ENCODE measurements around the gene NAB1. TPM values are rescaled to one million over a fixed set of nuclear protein-coding genes. Genes with fewer than 3 reads are reported as not detected.

Gene NAB1
- total RNA-seq, 3 donors from 2014 or later: 23.4 to 55.0 (median 28.9) TPM

DNA sequence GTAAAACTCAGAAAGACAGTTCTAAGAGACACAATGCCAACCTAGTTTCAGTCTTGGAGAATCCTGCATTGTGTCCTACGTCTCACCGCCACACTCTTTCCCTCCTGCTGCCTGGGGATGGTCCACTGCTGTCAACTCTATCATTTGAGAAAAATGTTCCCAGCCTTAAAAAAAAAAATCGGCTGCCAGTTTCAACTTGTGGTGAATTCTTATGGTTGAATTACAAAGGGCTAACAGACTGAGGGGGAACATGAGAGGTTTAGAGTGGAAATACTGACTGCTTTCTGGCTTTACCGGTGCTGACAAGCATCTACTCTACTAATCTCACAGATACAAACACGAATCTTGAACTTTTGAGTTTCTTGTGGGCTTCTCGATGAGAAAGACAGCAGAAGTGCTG is 74.0 kb downstream of the NAB1 start:
- Histone ChIP-seq H3K4me1 (ENCODE audit: low read depth) (no peaks in the 10 kb centered on the region), H3K4me3 (no peak overlapping the region), H3K9me3 (no peaks in the 10 kb centered on the region), H3K36me3 (ENCODE audit: low read depth) (no peaks in the 10 kb centered on the region)
- DNase-seq: no peak
- TF ChIP-seq, protein P1, sequence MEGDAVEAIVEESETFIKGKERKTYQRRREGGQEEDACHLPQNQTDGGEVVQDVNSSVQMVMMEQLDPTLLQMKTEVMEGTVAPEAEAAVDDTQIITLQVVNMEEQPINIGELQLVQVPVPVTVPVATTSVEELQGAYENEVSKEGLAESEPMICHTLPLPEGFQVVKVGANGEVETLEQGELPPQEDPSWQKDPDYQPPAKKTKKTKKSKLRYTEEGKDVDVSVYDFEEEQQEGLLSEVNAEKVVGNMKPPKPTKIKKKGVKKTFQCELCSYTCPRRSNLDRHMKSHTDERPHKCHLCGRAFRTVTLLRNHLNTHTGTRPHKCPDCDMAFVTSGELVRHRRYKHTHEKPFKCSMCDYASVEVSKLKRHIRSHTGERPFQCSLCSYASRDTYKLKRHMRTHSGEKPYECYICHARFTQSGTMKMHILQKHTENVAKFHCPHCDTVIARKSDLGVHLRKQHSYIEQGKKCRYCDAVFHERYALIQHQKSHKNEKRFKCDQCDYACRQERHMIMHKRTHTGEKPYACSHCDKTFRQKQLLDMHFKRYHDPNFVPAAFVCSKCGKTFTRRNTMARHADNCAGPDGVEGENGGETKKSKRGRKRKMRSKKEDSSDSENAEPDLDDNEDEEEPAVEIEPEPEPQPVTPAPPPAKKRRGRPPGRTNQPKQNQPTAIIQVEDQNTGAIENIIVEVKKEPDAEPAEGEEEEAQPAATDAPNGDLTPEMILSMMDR (IDR thresholded peaks at IDR 0.05): no peak
- no peak for ATAC-seq
- intact Hi-C loops (cut with DNase I, micrococcal nuclease): no loop called here

DNA sequence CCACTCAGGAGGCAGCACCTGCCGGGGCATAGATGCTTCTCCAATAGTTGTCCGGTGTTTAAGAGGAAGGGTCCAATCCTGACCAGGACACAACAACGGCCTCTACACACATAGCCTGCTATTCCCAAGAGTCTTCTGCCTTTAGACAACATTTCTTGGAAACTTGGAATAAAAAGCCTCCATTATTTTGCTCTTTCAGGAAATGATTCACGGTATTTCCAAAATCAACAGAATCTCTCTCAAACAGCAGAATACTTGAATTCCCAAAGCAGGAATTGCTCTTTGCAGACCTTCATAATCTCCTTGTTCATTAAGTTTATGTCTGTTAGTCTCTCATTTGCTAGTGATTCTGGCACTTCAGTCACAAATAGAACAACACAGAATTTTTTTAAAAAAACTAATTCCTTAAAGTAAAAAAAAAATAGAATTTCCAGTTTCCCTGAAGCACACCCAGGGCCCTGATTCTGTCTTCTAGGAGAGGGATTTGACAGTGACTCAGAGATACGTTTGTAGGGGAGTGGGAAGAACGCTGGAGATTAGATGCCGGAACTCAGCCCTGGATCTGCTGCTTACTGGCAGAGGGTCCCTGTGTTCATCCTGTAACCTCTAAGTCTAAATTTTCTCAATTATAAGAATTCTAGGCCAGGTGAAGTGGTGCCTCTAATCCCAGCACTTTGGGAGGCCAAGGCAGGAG is 74.7 kb downstream of the NAB1 start:
- no peak for DNase-seq
- TF ChIP-seq, protein P1 (IDR thresholded peaks at IDR 0.05): no peak
- H3K4me1 ChIP-seq (ENCODE audit: low read depth): no peaks in the 10 kb centered on the region

DNA sequence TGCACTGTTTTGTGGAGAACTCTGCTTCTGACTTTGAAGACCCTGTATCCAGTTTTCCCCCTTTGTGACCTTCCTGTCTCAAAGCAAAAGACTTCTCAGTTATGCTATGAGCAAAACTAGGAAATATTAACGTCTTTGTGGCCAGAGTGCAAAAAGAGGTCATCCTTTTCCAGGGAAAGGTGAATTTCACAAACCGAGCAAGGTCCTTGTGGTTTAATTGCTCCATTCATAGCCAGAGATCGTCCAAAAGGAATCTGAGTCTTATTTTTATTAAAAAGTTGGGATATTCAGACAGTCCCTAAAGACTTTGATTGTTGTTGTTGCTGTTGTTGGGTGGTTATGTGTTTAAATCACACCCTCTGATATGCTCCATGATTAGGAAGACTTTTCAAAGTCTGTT is 77.4 kb downstream of the NAB1 start:
- intact Hi-C loops (cut with DNase I, micrococcal nuclease): no loop called here
- no peak for ATAC-seq
- no peaks in the 10 kb centered on the region for H3K9me3 ChIP-seq

More for the DNA sequence above, 74.7 kb downstream of the NAB1 start:
- Histone ChIP-seq H3K9me3 (no peaks in the 10 kb centered on the region), H3K4me3 (no peak overlapping the region), H3K36me3 (ENCODE audit: low read depth) (no peaks in the 10 kb centered on the region)
- intact Hi-C loops (cut with DNase I, micrococcal nuclease): no loop called here
- no peak for ATAC-seq

DNA sequence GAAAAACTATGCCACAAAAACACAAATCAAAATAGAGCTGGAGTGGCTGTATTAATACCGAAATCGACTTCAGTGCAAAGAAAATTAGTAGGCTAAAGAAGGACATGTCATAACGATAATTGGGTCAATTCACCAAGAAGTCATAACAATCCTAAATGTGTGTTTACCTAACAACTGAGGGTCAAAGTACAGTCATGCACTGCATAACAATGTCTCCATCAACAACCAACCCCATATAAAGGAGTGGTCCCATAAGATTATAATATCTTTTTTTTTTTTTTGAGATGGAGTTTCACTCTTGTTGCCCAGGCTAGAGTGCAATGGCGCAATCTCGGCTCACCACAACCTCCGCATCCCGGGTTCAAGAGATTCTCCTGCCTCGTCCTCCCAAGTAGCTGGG is 87.5 kb downstream of the NAB1 start:
- TF ChIP-seq, protein P1 (IDR thresholded peaks at IDR 0.05): no peak
- intact Hi-C loops (cut with DNase I, micrococcal nuclease): no loop called here
- peak; percentile 64 for ATAC-seq

More for the DNA sequence above, 77.4 kb downstream of the NAB1 start:
- no peaks in the 10 kb centered on the region for H3K4me1 ChIP-seq (ENCODE audit: low read depth)
- TF ChIP-seq, protein P1 (IDR thresholded peaks at IDR 0.05): no peak
- no peak for DNase-seq
- no peak overlapping the region for H3K4me3 ChIP-seq
- no peaks in the 10 kb centered on the region for H3K36me3 ChIP-seq (ENCODE audit: low read depth)

DNA sequence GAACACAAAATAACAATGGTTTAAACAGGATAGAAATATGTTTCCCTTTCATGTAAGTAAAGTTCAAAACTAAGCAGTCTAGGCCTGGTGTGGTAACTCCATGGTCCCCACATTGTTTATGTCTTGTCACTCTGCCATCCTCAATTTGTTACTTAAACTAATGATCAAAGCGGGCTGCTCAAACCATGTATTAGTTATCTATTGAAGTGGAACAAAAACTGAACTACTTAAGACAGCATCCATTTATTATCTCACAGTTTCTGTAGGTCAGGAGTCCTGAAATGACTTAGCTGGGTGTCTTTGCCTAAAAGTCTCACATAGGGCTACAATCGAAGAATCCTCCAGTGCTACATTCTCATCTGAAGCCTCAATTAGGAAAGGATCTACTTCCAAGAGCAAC is 91.6 kb downstream of the NAB1 start:
- Histone ChIP-seq H3K36me3 (ENCODE audit: low read depth) (no peaks in the 10 kb centered on the region), H3K9me3 (no peaks in the 10 kb centered on the region), H3K4me3 (no peak overlapping the region), H3K4me1 (ENCODE audit: low read depth) (no peaks in the 10 kb centered on the region)
- ATAC-seq (no peak), DNase-seq (no peak)
- intact Hi-C loops (cut with DNase I, micrococcal nuclease): no loop called here
- TF ChIP-seq, protein P1 (IDR thresholded peaks at IDR 0.05): no peak

More for the DNA sequence above, 87.5 kb downstream of the NAB1 start:
- H3K36me3 ChIP-seq (ENCODE audit: low read depth): no peaks in the 10 kb centered on the region
- no peak for DNase-seq
- no peaks in the 10 kb centered on the region for H3K9me3 ChIP-seq
- no peak overlapping the region for H3K4me3 ChIP-seq
- no peaks in the 10 kb centered on the region for H3K4me1 ChIP-seq (ENCODE audit: low read depth)

Other genes with a start within 250 kb of the NAB1 start
- 10 to 100 TPM; 58.4 to 73.2 (median 64.1) TPM for gene MFSD6, start 240.7 kb upstream of the NAB1 start, total RNA-seq
- 1 to 10 TPM; 1.7 to 4.1 (median 4.0) TPM for gene NEMP2, start 114.4 kb upstream of the NAB1 start, total RNA-seq
- gene GLS, start 231.7 kb downstream of the NAB1 start, total RNA-seq: 10 to 100 TPM; 49.8 to 91.9 (median 77.0) TPM